NT2/D1 (cell line): ENCODE data around the gene CHORDC1.

Experiments used
- YY1 ChIP-seq: IDR thresholded peaks from 2 replicates; pipeline ENCODE4 v1.6.1; 2011; ENCODE audit not compliant: insufficient read length, insufficient read depth
- ZNF274 ChIP-seq: IDR thresholded peaks from 2 replicates; pipeline ENCODE4 v1.6.1; 2011; ENCODE audit warnings: mild to moderate bottlenecking, low read depth, low read length

DNA sequence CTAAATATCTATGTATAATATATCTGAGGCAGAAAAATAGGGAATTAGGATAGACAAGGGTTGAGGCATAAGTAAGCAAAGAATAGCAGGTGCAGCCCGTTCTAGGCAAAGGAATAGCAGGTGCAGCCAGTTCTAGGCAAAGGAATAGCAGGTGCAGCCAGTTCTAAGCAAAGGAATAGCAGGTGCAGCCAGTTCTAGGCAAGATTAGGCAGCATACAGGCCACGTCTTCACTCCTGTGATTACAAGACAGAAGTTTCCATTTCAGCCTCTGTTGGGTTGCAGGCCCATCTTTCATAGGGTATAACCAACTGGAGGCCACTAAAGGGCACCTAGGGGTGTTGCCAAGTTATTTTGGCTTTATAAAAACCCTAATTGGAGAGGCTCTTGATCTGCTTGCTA is 28.8 kb upstream of the CHORDC1 start:
- no peak for TF ChIP-seq YY1
- no peak for TF ChIP-seq ZNF274
